Natural killer cell (primary cell): Measurements from ENCODE around the gene ATP1B3. TPM values are rescaled to one million over a fixed set of nuclear protein-coding genes. Genes with fewer than 3 reads are reported as not detected.
"Not testable (repeated sequence)": the region's sequence is repeated elsewhere in the genome, so short reads cannot be mapped to it uniquely, and the experiment has no call there.

ENCODE experiments used
- ATAC-seq, 3 donors: fragments of 150-1000 bp in 2 of 3; fragments of 200-7000 bp in 1 of 3; cut with Tn5 transposase; 1 replicate in 1 of 3; 2 replicates in 2 of 3; pipeline ENCODE4 v1.10.0; 2021; ENCODE audit warnings: mild to moderate bottlenecking in 2 of 3, moderate library complexity in 2 of 3
- DNase-seq, 2 donors: peaks; one replicate each; pipeline versions ENCODE4 v3.0.0 to v3.0.0-alpha.2; 2013 to 2021; ENCODE audit warnings: mixed read lengths in 1 of 2
- H3K27ac ChIP-seq: one replicate; pipeline ENCODE4 v1.5.1; 2013; ENCODE audit warnings: mild to moderate bottlenecking, low read length
- H3K27me3 ChIP-seq: one replicate; pipeline ENCODE4 v1.6.1; 2013; ENCODE audit warnings: low read length; ENCODE audit not compliant: control insufficient read depth, insufficient read depth
- H3K36me3 ChIP-seq: one replicate; pipeline ENCODE4 v1.6.1; 2013; ENCODE audit warnings: low read length; ENCODE audit not compliant: control insufficient read depth, insufficient read depth
- H3K4me1 ChIP-seq: one replicate; pipeline ENCODE4 v1.6.1; 2013; ENCODE audit warnings: low read length; ENCODE audit not compliant: control insufficient read depth, insufficient read depth
- H3K4me3 ChIP-seq: one replicate; pipeline ENCODE4 v1.5.1; 2013; ENCODE audit warnings: low read length
- H3K9me3 ChIP-seq: one replicate; pipeline ENCODE4 v1.6.1; 2013; ENCODE audit warnings: low read length; ENCODE audit not compliant: control insufficient read depth, insufficient read depth
- H3K27ac Mint-ChIP-seq, 2 donors: one replicate each; pipeline ENCODE4 v1.8.0; 2022; ENCODE audit warnings: mild to moderate bottlenecking in 2 of 2, mixed read lengths in 2 of 2, moderate library complexity in 1 of 2
- H3K27me3 Mint-ChIP-seq, 2 donors: one replicate each; pipeline ENCODE4 v1.8.0; 2022; ENCODE audit warnings: low read depth in 2 of 2, mixed read lengths in 2 of 2
- H3K36me3 Mint-ChIP-seq: one replicate; pipeline ENCODE4 v1.8.0; 2022; ENCODE audit warnings: mixed read lengths
- H3K4me1 Mint-ChIP-seq, 2 donors: one replicate each; pipeline ENCODE4 v1.8.0; 2022; ENCODE audit warnings: mixed read lengths in 2 of 2
- H3K4me3 Mint-ChIP-seq: one replicate; pipeline ENCODE4 v1.8.0; 2022; ENCODE audit warnings: mild to moderate bottlenecking, moderate library complexity, mixed read lengths
- H3K9me3 Mint-ChIP-seq, 2 donors: one replicate each; pipeline ENCODE4 v1.8.0; 2022; ENCODE audit warnings: mixed read lengths in 2 of 2
- CTCF ChIP-seq: fragments of 200-600 bp; IDR thresholded peaks from one replicate; pipeline ENCODE4 v1.8.0; 2022; ENCODE audit warnings: antibody characterized with exemption
- WGBS: methylation state at CpG from one replicate; pipeline ENCODE4 v1.1.7; 2013; ENCODE audit warnings: missing lambda C conversion rate; ENCODE audit not compliant: insufficient coverage; 5-methylcytosine and 5-hydroxymethylcytosine counted together
- intact Hi-C: fragments of 100-400 bp; cut with micrococcal nuclease; formaldehyde crosslinking; loops from one replicate; pipeline ENCODE4 v1.14.2; 2022
- total RNA-seq, 4 donors: library from RNA; stranded (reverse); fragments of 120-200 nt in 1 of 4; gene quantifications; one replicate each; pipeline versions ENCODE4 v1.2.3 to v1.2.4, GENCODE V29; 2013 to 2022

The ATP1B3 gene
- total RNA-seq, 3 donors from 2014 or later (not counting 1 experiment from before 2014, with no cell fraction given) = 46.7 to 81.1 (median 78.2) TPM

- no peak overlapping the region for H3K27ac ChIP-seq
- H3K27me3 Mint-ChIP-seq = no peaks in the 10 kb centered on the region
- H3K4me1 Mint-ChIP-seq = peaks cover 44 to 50% of the 10 kb centered on the region in 2 donors
- peaks cover 0 to 3% of the 10 kb centered on the region in 2 donors for H3K9me3 Mint-ChIP-seq
- H3K27me3 ChIP-seq = no peaks in the 10 kb centered on the region
- H3K4me3 Mint-ChIP-seq = no peak overlapping the region
- DNase-seq (no peak), ATAC-seq (no peak)
- no peaks in the 10 kb centered on the region for H3K36me3 Mint-ChIP-seq
- intact Hi-C loops = no loop called here
- 89% methylated on average over 4 of the region's 5 CpGs for WGBS
- no peak overlapping the region for H3K4me3 ChIP-seq
- H3K27ac Mint-ChIP-seq = no peak overlapping the region
- no peaks in the 10 kb centered on the region for H3K9me3 ChIP-seq
- TF ChIP-seq CTCF = no peak
- H3K4me1 ChIP-seq = no peaks in the 10 kb centered on the region
- H3K36me3 ChIP-seq = no peaks in the 10 kb centered on the region
Observed at GRCh38 chr3:141887051-141887450, 10.6 kb downstream of the ATP1B3 start.

GRCh38 chr3:141888548-141888947, 12.1 kb downstream of the ATP1B3 start:
- intact Hi-C loops, ATAC-seq: not testable (repeated sequence)

GRCh38 chr3:141894524-141895176, 18.2 kb downstream of the ATP1B3 start:
- Histone ChIP-seq H3K4me3 (no peak overlapping the region), H3K27me3 (no peaks in the 10 kb centered on the region), H3K9me3 (peaks cover under 1% of the 10 kb centered on the region), H3K4me1 (no peaks in the 10 kb centered on the region), H3K36me3 (no peaks in the 10 kb centered on the region), H3K27ac (no peak overlapping the region)
- ATAC-seq (no peak), DNase-seq (no peak)
- no peak for TF ChIP-seq CTCF
- H3K4me1 Mint-ChIP-seq = peaks cover 15 to 21% of the 10 kb centered on the region in 2 donors
- no peaks in the 10 kb centered on the region for H3K36me3 Mint-ChIP-seq
- H3K9me3 Mint-ChIP-seq = no peaks in the 10 kb centered on the region
- H3K27ac Mint-ChIP-seq = no peak overlapping the region
- no peak overlapping the region for H3K4me3 Mint-ChIP-seq
- WGBS = 74% methylated on average over 4 of the region's 5 CpGs
- no peaks in the 10 kb centered on the region for H3K27me3 Mint-ChIP-seq
- intact Hi-C loops = no loop called here

More at GRCh38 chr3:141888548-141888947, 12.1 kb downstream of the ATP1B3 start:
- H3K4me3 Mint-ChIP-seq, H3K27me3 ChIP-seq, H3K27me3 Mint-ChIP-seq, H3K9me3 Mint-ChIP-seq, H3K27ac ChIP-seq, H3K36me3 ChIP-seq, H3K36me3 Mint-ChIP-seq, H3K4me1 ChIP-seq, DNase-seq, H3K4me3 ChIP-seq, H3K9me3 ChIP-seq: not testable (repeated sequence)
- Mint-ChIP-seq H3K4me1 (peaks cover 38 to 46% of the 10 kb centered on the region in 2 donors), H3K27ac (peak overlapping the region in 1 of 2 donors; percentile 6)
- 98% methylated on average over 3 of the region's 3 CpGs for WGBS

GRCh38 chr3:141895731-141896130, 19.3 kb downstream of the ATP1B3 start:
- no peak for DNase-seq
- TF ChIP-seq CTCF = no peak
- H3K9me3 ChIP-seq = peaks cover 6% of the 10 kb centered on the region

More at GRCh38 chr3:141895731-141896130, 19.3 kb downstream of the ATP1B3 start:
- Mint-ChIP-seq H3K4me3 (no peak overlapping the region), H3K27ac (no peak overlapping the region), H3K4me1 (peaks cover 15 to 25% of the 10 kb centered on the region in 2 donors), H3K36me3 (no peaks in the 10 kb centered on the region), H3K9me3 (no peaks in the 10 kb centered on the region), H3K27me3 (no peaks in the 10 kb centered on the region)
- ATAC-seq = no peak
- no peak overlapping the region for H3K27ac ChIP-seq
- WGBS = 97% methylated on average over 2 of the region's 3 CpGs
- no peaks in the 10 kb centered on the region for H3K4me1 ChIP-seq
- H3K27me3 ChIP-seq = no peaks in the 10 kb centered on the region
- no peaks in the 10 kb centered on the region for H3K36me3 ChIP-seq
- no peak overlapping the region for H3K4me3 ChIP-seq
- intact Hi-C loops = no loop called here
